Measurements from ENCODE around the gene EME1. TPM values are rescaled to one million over a fixed set of nuclear protein-coding genes. Genes with fewer than 3 reads are reported as not detected.
A peak's percentile ranks its signal among the peaks of the same experiment; 100 is the strongest.

Gene EME1
- total and polyA plus RNA-seq, 12 donors, result 0.18 to 5.2 (median 0.67) TPM

- Histone ChIP-seq H3K9me3 (replicated peaks in 1 of 3) (no peaks in the 10 kb centered on the region), H3K36me3 (replicated peaks in 1 of 2) (peaks cover 0 to 40% of the 10 kb centered on the region in 2 donors), H3K27me3 (no peaks in the 10 kb centered on the region), H3K4me3 (no peak overlapping the region), H3K4me1 (replicated peaks in 1 of 2) (peaks cover 7 to 16% of the 10 kb centered on the region in 2 donors), H3K27ac (no peak overlapping the region)
- TF ChIP-seq CTCF (IDR thresholded peaks at IDR 0.05) (peak; percentile 66 to 77 (median 74)), POLR2A (IDR thresholded peaks at IDR 0.05) (no peak)
- DNase-seq, result peak; percentile 56 to 85 (median 76)
- 25 to 31% (median 28%) methylated on average over 9 to 11 of the region's 11 CpGs for WGBS, 4 donors
- intact Hi-C loops (cut with DNase I), result loop anchor here in 1 of 2 donors (5.0 kb wide), 1 partner anchor 35 kb away; the partner anchor contains the start of gene LRRC59
Observed at GRCh38 chr17:50361561-50362480, 11.2 kb upstream of the EME1 start.

- H3K9me3 ChIP-seq (replicated peaks in 1 of 3), result no peaks in the 10 kb centered on the region
- TF ChIP-seq CTCF (IDR thresholded peaks at IDR 0.05) (no peak), POLR2A (IDR thresholded peaks at IDR 0.05) (no peak)
- H3K27ac ChIP-seq, result no peak overlapping the region
- peak in 4 of 7 donors; percentile 13 to 46 (median 18) for DNase-seq
- intact Hi-C loops (cut with DNase I), result loop anchor here in 1 of 2 donors (5.0 kb wide), 1 partner anchor 35 kb away; the partner anchor contains the start of gene LRRC59
- H3K4me3 ChIP-seq, result no peak overlapping the region
- H3K27me3 ChIP-seq, result no peaks in the 10 kb centered on the region
- WGBS, 4 donors, result 48 to 53% (median 50%) methylated on average over 7 of the region's 7 CpGs
- H3K36me3 ChIP-seq (replicated peaks in 1 of 2), result peaks cover 0 to 40% of the 10 kb centered on the region in 2 donors
- H3K4me1 ChIP-seq (replicated peaks in 1 of 2), result peaks cover 7 to 16% of the 10 kb centered on the region in 2 donors
Observed at GRCh38 chr17:50362661-50363060, 10.4 kb upstream of the EME1 start.

DNA sequence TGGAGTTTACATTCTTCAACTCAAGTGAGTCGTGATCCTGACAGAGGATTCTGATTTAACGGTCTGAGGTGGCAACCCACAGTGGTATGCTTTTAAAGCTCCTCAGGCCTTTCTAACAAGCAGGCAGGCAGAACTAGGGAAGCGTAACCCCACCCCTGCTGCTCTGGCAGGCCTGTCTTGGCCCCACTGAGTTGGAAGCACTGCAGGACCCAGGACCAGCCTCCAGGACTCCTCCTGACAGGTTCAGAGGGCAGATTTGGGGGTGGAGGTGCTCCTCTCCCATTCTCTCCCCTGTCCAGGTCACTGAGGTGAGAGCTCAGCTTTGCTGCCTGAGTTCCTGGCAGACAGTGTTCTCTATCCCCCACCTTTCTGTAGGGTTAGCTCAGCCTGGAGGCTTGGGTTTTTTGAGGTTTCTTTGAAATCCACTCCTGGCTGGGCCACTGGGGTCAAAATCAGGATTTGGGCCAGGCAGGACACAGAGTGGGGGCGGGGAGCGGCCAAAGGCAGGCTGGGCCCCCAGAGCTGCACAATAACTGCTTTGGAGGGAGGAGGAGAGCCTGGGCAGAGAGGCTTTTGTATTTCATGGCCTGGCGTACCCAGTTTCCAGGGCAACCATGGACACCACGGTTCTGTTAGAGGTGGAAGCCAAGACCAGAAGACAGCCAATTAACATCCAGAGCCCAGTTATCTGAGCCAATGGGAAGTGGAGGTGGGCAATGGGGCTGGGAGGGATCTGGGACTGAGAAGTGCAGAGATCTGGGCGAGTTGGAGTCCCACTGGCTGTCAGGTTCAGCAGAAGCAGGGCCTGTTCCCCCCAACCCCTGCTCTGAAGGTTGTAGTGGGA is 9.6 kb upstream of the EME1 start:
- H3K27ac ChIP-seq, result no peak overlapping the region
- peaks cover 7 to 16% of the 10 kb centered on the region in 2 donors for H3K4me1 ChIP-seq (replicated peaks in 1 of 2)
- H3K4me3 ChIP-seq, result no peak overlapping the region
- peaks cover 0 to 40% of the 10 kb centered on the region in 2 donors for H3K36me3 ChIP-seq (replicated peaks in 1 of 2)
- no peaks in the 10 kb centered on the region for H3K27me3 ChIP-seq
- intact Hi-C loops (cut with DNase I), result loop anchor here in 1 of 2 donors (5.0 kb wide), 1 partner anchor 34 kb away; the partner anchor contains the start of gene LRRC59
- TF ChIP-seq CTCF (IDR thresholded peaks at IDR 0.05) (no peak), POLR2A (IDR thresholded peaks at IDR 0.05) (no peak)
- no peaks in the 10 kb centered on the region for H3K9me3 ChIP-seq (replicated peaks in 1 of 3)
- DNase-seq, result peak in 6 of 7 donors; percentile 21 to 75 (median 57)
- 50 to 52% (median 51%) methylated on average over 7 to 8 of the region's 8 CpGs for WGBS, 4 donors
